GM18505 (cell line): ENCODE data around the gene PLS3.

Experiments
- ATAC-seq: cut with Tn5 transposase; IDR thresholded peaks from one replicate; pipeline ENCODE4 v1.9.1; 2021; ENCODE audit not compliant: unreplicated experiment
- POLR2A ChIP-seq: IDR thresholded peaks from 4 replicates; pipeline ENCODE4 v1.6.1; 2011; ENCODE audit warnings: borderline replicate concordance; ENCODE audit not compliant: insufficient read depth, insufficient read length; ENCODE audit errors: extremely low read depth

Gene PLS3

GRCh38 chrX:115581759-115582615 is 21.0 kb downstream of the PLS3 start:
- no peak for ATAC-seq
- no peak for TF ChIP-seq POLR2A

- ATAC-seq, result no peak
- no peak for TF ChIP-seq POLR2A
These were observed 21.9 kb downstream of the PLS3 start for GRCh38 chrX:115582616-115583495.

GRCh38 chrX:115583496-115584004 is 22.6 kb downstream of the PLS3 start:
- no peak for TF ChIP-seq POLR2A
- ATAC-seq, result no peak

GRCh38 chrX:115584696-115585095 is 23.7 kb downstream of the PLS3 start:
- no peak for ATAC-seq
- no peak for TF ChIP-seq POLR2A

DNA sequence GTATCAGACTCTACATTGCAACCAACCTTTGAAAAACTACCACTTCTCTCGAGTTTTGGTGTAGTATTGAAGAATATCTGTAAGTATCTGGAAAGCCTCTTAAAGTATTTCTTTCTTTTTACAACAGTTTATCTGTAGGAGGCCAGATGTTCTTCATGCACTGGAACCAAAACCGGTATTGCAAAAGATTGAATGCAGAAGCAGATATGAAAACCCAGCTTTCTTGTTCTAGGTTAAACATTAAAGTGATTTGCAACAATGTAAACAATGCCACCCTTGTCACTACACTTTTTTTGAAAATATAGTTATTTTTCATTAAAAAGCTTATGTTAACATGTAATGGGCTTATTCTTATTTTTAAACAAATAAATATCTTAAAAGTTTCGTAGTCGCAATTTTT is 27.2 kb downstream of the PLS3 start:
- TF ChIP-seq POLR2A, result no peak
- no peak for ATAC-seq

DNA sequence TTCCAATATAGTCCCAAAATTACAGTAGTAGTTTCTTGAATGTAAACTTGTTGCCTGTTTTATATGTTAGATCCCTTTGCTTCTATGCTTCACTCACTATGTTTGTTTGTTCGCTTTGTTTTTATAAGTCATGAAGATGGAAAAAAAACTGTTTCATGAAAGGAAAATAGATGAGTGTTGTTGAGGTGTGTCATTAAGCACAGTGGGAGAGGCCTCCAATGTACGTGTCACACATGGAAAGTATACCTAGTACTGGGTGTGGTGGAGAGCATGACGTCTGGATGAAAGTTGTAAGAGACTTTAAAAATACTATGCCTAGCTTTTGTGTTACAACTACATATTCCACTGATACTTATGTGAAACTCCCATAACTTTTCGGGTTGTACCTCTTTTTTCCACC is 28.4 kb downstream of the PLS3 start:
- no peak for ATAC-seq
- no peak for TF ChIP-seq POLR2A

GRCh38 chrX:115591420-115591819 is 30.4 kb downstream of the PLS3 start:
- ATAC-seq, result no peak
- TF ChIP-seq POLR2A, result no peak

DNA sequence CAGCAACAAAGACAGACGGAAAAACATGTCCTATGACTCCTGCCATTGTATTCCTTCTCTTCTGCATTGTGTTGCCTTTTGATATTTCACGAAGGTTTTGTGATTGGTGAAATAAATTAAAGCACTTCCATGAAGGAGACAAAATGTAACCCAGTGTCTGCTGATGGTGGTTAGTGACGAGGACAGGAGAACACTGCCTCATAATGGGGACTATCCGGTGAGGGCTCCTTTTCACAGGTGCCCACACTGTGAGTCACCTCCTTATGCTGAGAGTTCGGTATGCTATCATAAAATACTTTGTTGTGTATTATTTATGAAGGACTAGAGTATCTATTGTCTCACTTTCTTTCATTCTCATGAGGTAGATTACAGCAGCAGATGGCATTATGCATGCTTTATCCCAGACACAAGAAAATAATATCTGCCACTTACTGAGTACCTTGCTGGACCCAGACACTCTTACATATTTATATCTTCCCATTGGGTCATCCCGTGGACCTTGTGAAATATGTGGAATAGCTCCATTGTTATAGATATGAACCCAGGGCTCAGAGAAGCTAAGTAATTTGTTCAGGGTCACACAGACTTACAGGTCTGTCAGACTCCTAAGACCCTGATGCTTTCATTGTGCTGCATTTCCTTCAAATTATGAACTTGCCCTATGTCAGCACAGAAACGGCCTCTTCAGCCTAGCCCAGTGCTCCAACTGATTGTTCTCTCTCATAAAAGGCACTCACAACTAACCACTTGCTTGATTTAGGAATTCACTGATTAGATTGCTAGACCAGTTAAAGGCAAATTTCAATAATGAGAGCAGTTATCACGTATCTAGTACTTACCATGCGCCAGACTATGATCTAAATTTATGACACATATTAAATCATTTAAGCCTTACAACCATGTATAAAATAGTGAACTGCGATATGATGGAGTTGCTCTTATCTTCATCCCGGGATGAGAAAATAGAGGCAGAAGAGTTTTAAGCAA is 31.2 kb downstream of the PLS3 start:
- ATAC-seq, result no peak
- TF ChIP-seq POLR2A, result no peak

- no peak for ATAC-seq
- TF ChIP-seq POLR2A, result no peak
These were observed 32.2 kb downstream of the PLS3 start for GRCh38 chrX:115592997-115593734.

DNA sequence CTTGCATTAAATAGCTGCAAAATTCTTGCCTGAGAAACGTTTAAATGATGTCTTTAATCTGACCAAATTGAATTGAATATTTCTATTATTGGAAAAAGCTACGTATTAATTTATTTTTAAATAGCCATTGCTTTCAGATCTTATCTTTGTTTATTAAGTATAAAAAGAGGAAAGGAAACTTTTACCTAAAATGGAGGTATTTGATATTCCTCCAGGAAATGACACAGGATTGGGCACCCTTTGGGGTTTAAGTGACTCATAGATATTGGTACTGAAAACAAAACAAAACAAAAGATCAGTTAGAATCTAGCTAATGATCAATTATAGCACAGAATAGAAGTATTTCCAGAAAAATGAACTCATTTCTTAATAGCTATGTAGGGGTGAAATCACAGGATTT is 34.1 kb downstream of the PLS3 start:
- ATAC-seq, result no peak
- no peak for TF ChIP-seq POLR2A

- no peak for TF ChIP-seq POLR2A
- no peak for ATAC-seq
These were observed 37.6 kb downstream of the PLS3 start for GRCh38 chrX:115598556-115598955.

DNA sequence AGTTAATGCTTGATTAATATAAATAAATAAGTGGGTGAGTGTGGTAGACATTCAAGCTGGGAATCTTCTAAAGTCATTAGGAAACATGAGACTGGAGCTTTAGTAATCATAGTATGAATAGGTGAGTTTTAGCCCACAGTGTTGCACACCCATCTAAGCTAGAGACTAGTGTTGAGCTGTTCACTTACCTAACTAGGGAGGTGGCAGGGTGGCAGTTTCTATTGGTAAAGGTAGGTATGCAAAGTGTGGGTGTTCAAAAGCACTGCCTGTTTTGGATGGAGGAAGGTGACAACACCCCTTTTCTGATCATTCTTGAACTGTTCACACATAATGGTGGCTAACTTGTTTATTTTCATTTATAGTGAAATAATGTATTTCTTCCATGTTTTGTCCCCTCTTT is 41.3 kb downstream of the PLS3 start:
- no peak for ATAC-seq
- no peak for TF ChIP-seq POLR2A
